ENCODE results near the gene PRKN.

Gene PRKN

DNA sequence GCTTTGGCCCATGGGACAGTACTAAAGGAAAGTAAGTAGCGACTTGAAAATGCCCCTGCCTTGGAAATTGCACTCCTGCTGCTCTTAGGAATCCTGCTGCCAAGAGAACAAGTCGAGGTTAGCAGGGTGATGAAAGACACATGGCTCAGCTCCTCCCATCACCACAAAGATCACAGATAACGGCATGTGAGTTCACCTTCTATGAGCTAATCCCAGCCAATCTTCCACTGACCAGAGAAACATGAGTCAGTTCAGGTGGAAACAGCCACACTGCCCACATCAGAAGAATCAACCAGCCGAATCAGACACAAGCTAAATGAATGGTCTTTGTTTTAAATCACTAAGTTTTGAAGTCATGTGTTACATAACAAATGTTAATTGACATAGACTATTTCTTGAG is 106.3 kb downstream of the PRKN start:
- in situ Hi-C loops (cut with MboI; ENCODE audit: low sequenced_read_pairs), result no loop called here

GRCh38 chr6:162620073-162620472 is 107.5 kb downstream of the PRKN start:
- in situ Hi-C loops (cut with MboI; ENCODE audit: low sequenced_read_pairs), result no loop called here

- in situ Hi-C loops (cut with MboI; ENCODE audit: low sequenced_read_pairs), result no loop called here
These were observed 109.0 kb downstream of the PRKN start for GRCh38 chr6:162618448-162619002.

GRCh38 chr6:162615016-162615705 is 112.4 kb downstream of the PRKN start:
- in situ Hi-C loops (cut with MboI; ENCODE audit: low sequenced_read_pairs), result no loop called here

DNA sequence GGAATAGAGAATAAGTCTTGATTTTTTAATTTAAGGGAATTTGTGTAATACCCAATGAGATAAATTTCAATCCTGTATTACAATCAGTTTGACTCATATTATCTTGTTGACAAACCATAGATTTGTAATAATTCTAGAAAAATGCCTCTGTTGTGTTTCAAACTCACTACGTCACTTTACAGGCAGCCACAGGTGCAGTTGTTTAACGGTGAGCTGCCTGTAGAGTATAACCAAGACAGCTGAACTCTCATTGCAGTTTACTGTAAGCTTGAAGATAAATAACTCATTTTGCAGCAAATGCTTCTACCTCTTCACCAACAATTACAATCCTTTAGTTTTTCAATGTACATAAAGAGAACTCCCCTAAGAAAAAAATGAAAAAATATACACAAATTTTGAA is 114.3 kb downstream of the PRKN start:
- in situ Hi-C loops (cut with MboI; ENCODE audit: low sequenced_read_pairs), result no loop called here

DNA sequence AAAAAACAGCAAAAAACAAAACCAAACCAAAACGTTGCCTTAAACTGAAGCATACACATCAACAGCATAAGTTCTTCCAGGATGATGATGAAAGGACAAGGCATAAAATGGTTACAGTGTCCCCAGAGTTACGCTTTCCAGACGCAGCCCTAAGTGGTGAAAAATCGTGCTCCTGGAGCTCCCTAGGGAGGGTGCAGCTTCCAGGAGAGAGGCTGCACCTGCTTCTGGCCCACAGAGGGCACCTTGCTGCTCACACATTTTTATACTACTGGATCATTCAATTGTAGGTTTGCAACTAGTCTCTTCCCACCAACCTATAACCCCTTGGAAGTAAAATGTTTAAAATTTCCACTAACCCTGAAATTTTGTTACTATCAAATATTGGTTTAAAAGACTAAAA is 115.0 kb downstream of the PRKN start:
- in situ Hi-C loops (cut with MboI; ENCODE audit: low sequenced_read_pairs), result no loop called here

DNA sequence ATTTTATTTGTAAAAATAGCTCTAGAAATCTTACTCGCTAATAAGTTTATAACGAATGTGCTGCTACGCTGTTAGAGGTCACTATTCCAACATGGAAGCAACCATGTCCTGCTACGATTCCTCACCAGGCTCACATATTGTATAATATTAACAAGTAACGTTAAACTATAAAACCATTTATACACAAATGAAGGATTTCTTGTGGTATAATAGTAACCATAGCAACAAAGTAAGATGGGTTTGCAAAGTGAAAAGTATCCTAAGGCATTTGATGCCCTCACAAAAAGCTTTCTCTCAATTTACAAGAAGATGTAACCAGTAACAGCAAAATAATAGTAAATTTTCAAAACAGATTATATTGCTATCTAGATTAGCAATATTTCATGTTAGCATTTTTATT is 117.2 kb downstream of the PRKN start:
- in situ Hi-C loops (cut with MboI; ENCODE audit: low sequenced_read_pairs), result no loop called here

- in situ Hi-C loops (cut with MboI; ENCODE audit: low sequenced_read_pairs), result no loop called here
These were observed 121.7 kb downstream of the PRKN start for GRCh38 chr6:162605881-162606280.

DNA sequence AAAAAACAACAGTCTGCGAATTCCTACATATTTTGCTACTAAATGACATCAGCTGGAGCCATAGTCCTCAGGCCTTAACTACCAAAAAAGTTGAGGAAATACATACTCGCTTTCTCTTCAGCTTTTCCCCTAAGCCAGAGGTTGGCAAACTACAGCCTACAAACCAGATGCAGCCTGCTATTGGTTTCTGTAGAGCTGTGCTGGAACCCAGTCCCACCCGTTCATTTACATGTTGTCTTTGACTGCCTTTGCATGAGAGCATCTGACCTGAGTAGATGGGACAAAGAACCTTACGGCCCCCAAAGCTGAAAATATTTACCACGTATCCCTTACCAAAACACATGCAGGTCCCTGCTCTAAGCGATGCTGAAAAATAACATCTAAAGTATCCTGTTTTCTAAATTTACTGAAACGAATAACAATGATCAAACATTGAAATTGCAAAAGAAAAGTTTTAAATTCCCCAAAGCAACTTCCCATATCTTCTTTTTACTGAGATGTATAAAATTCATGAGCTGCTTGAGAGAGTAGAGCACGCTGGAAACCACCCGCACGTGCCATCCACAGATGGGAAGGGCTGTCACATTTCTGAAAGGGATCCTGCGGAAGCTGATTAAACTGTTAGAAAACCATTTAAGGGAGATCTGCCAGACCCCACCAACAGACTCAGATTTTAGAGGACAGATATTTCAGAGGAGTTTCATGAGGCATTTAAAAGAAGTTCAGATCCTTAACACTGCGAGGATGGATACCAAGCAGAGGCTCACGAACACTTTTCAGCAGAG is 124.1 kb downstream of the PRKN start:
- in situ Hi-C loops (cut with MboI; ENCODE audit: low sequenced_read_pairs), result no loop called here

DNA sequence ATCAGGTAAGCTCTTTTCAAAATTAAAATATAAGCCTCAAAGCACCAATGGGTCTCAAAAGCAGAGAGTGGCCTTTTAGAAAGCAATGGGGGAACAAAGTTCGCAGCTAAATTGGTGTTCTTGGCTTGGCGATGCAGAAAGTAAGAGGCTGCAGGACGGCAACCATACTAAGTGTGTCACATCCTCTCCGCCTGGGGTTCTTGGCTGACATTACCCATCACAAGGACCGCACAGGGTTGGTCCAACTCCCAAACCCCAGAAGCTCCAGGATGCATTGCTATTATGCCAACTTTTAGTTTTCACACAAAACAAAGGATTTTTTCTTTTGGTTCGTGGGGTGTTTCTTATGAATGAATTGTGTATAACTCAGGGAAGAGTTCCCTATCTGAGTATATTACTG is 124.8 kb downstream of the PRKN start:
- in situ Hi-C loops (cut with MboI; ENCODE audit: low sequenced_read_pairs), result no loop called here

DNA sequence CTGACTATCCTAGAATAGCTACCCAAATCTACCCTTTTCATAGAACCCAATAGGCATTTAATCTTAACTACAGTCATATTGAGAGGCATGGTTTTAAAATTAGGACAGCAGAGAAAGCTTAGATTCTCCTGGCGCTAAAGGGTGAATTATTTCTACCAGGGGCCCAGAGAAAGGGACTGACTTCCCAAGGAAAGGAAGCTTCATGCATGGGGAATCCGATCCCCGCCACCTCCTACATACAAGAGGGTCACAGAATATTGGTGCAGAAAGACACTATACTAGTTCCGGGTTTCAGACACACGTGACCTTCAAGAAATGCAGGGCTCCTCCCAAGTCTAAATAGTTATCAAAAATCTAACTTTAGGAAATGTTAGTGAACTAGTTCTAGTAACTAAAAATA is 130.9 kb downstream of the PRKN start:
- in situ Hi-C loops (cut with MboI; ENCODE audit: low sequenced_read_pairs), result no loop called here

- in situ Hi-C loops (cut with MboI; ENCODE audit: low sequenced_read_pairs), result no loop called here
These were observed 136.0 kb downstream of the PRKN start for GRCh38 chr6:162591517-162591916.

- in situ Hi-C loops (cut with MboI; ENCODE audit: low sequenced_read_pairs), result no loop called here
These were observed 145.4 kb downstream of the PRKN start for GRCh38 chr6:162581988-162582780.

DNA sequence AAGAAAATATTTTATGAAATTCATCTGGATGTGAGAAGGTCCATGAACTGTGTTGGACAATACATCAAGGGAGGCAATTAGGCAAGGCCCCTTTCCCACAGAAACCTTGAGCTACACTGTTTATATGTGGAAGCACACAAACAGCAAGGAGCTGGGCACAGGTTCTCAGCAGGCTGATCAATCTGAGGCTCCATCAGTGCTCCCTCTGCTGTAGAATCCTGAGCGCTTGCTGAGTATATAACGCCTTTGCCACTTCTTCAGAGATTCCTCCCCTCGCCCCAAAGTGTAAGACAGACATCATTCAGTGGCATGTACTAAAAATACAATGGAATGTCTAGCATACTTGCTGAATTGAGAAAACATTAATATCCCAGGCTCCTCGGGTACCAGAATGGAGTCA is 146.9 kb downstream of the PRKN start:
- in situ Hi-C loops (cut with MboI; ENCODE audit: low sequenced_read_pairs), result no loop called here

DNA sequence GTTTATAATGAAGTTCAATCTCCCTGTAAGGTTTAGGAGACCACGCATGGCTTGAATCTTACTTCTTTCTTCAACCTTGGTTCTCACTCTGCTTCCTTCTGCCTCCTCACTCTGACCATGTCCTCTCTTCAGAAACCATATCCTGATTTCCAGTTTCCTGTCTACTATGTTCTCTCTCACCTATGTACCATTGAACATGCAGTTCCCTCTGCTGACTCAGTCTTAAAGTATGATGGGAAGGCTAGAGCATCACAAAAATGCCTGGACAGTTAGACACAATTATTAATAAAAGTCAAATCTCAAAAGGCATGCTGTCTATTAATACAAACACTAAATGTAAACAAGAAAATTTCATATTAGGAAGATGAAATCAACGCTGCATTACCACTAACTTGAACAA is 151.6 kb downstream of the PRKN start:
- in situ Hi-C loops (cut with MboI; ENCODE audit: low sequenced_read_pairs), result no loop called here

- in situ Hi-C loops (cut with MboI; ENCODE audit: low sequenced_read_pairs), result no loop called here
These were observed 155.3 kb downstream of the PRKN start for GRCh38 chr6:162572240-162572639.

GRCh38 chr6:162568266-162568665 is 159.3 kb downstream of the PRKN start:
- in situ Hi-C loops (cut with MboI; ENCODE audit: low sequenced_read_pairs), result no loop called here

DNA sequence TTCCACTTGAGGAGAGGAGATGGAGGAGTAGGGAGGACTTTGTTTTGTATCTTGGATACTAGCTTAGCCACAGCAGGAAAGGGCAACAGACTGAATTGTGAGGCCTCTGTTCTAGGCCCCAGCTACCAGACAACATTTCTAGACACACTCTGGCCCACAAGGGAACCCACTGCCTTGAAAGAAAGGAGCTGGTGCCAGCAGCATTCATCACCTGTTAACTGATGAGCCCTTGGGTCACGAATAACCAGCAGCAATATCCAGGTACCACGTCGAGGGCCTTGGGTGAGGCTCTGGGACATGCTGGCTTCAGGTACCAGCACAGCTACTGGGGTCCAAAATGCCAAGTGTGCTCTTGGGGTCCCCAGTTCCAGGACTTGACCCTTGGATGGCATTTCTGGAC is 165.5 kb downstream of the PRKN start:
- in situ Hi-C loops (cut with MboI; ENCODE audit: low sequenced_read_pairs), result no loop called here

- in situ Hi-C loops (cut with MboI; ENCODE audit: low sequenced_read_pairs), result no loop called here
These were observed 166.7 kb downstream of the PRKN start for GRCh38 chr6:162560891-162561290.

DNA sequence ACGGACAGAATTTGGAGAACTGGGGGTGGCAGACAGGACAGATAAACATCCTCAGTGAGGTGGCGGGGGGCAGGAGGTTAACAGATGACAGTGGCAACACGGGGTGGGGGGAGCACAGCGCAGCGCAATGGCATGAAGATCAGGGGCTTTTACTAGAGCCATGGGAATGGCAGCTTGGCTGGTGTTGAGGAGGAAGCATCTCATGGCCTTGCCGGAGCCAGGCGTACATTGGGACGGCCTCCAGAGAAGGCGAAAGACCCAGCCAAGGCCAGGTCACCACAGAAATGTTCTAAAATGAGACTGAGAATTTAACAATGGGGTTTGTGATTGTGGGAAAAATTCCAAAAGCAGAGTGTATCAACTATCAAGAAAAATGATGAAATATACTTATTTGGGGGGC is 173.0 kb downstream of the PRKN start:
- in situ Hi-C loops (cut with MboI; ENCODE audit: low sequenced_read_pairs), result no loop called here

- in situ Hi-C loops (cut with MboI; ENCODE audit: low sequenced_read_pairs), result no loop called here
These were observed 180.7 kb downstream of the PRKN start for GRCh38 chr6:162546905-162547304.

Measured in HL-60/S4 treated with retinoic acid at 250 ng/mL for 4 days and 3 days (cell line).